GM08714 (cell line): ENCODE data around the gene STAG1.
"Not testable (repeated sequence)": the region's sequence is repeated elsewhere in the genome, so short reads cannot be mapped to it uniquely, and the experiment has no call there.

Experiments used
- H3K4me3 ChIP-seq: fragments of 200-500 bp; sonication (Bioruptor generic); 2 replicates; pipeline ENCODE4 v1.5.1; 2014; ENCODE audit warnings: mild to moderate bottlenecking, low read length, inconsistent platforms
- ZNF274 ChIP-seq: IDR thresholded peaks from 2 replicates; pipeline ENCODE4 v1.6.1; 2012; ENCODE audit warnings: mild to moderate bottlenecking, low read depth, low read length

The STAG1 gene

GRCh38 chr3:136516656-136517055 lies 235.5 kb downstream of the STAG1 start:
- no peak for TF ChIP-seq ZNF274
- H3K4me3 ChIP-seq: no peak overlapping the region

- no peak for TF ChIP-seq ZNF274
- no peak overlapping the region for H3K4me3 ChIP-seq
Observed at GRCh38 chr3:136516095-136516494, 236.1 kb downstream of the STAG1 start.

DNA sequence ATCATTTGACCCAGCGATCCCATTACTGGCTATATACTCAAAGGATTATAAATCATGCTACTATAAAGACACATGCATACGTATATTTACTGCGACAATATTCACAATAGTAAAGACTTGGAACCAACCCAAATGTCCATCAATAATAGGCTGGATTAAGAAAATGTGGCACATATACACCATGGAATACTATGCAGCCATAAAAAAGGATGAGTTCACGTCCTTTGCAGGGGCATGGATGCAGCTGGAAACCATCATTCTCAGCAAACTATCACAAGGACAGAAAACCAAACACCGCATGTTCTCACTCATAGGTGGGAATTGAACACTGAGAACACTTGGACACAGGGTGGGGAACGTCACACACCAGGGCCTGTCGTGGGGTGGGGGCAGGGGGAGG lies 237.6 kb downstream of the STAG1 start:
- not testable (repeated sequence) for H3K4me3 ChIP-seq

GRCh38 chr3:136513367-136513766 lies 238.8 kb downstream of the STAG1 start:
- H3K4me3 ChIP-seq: no peak overlapping the region
- no peak for TF ChIP-seq ZNF274

DNA sequence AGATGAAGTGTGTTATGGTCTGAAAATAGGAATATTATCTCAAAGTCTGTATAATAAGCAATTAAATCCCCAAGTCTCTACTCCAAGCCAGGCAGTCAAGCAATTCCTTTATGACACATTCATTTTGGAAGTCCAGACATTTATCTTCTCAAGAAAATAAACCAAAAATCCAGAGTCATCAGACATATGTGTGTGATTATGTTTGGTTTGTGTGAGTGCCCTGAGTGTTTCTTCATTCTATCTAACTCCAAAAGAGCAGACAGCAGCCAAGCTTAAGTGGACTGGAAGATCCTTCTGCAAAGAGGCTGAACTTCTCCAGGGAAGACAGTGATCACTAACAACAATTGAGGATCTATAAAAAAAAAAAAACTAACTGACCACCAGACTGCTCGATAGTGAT lies 239.8 kb downstream of the STAG1 start:
- no peak for TF ChIP-seq ZNF274
- H3K4me3 ChIP-seq: no peak overlapping the region

DNA sequence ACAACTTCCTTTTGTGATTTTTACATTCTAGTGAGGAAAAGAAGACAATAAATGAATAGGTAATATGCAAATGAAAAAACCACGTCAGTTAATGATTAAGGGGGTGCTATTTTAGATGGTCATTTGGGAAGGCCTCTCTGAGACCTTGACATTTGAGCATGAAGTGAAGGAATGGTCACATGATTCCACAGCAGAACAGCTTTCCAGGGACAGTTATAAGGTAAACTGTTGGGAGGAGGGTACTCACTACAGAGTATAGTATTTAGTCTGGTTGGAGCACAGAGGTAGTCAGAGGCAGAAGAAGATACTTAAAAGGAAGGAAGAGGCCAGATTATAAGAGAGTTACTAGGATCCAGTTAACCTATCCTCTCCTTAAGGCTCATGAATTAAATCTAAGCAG lies 246.5 kb downstream of the STAG1 start:
- H3K4me3 ChIP-seq: no peak overlapping the region

GRCh38 chr3:136503056-136503455 lies 249.1 kb downstream of the STAG1 start:
- no peak overlapping the region for H3K4me3 ChIP-seq
- TF ChIP-seq ZNF274: no peak

More for the DNA sequence above, 246.5 kb downstream of the STAG1 start:
- TF ChIP-seq ZNF274: no peak

DNA sequence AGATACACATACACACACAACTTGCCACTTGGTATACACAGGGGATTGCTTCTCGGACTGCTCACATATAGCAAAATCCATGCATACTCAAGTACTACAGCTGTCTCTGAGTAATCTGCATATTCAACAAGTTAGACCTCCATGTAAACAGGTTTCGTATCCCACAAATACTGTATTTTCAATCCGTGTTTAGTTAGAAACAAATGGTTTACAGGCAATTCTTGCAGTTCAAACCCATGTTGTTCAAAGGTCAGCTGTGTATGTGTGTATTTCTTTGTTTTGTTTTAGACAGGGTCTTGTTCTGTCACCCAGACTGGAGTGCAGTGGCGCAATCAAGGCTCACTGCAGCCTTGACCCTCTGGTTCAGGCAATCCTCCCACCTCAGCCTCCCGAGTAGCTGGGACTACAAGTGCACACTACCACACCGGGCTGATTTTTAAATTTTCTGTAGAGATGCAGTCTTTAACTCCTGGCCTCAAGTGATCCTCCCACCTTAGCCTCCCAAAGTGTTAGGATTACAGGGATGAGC lies 253.2 kb downstream of the STAG1 start:
- TF ChIP-seq ZNF274: no peak

DNA sequence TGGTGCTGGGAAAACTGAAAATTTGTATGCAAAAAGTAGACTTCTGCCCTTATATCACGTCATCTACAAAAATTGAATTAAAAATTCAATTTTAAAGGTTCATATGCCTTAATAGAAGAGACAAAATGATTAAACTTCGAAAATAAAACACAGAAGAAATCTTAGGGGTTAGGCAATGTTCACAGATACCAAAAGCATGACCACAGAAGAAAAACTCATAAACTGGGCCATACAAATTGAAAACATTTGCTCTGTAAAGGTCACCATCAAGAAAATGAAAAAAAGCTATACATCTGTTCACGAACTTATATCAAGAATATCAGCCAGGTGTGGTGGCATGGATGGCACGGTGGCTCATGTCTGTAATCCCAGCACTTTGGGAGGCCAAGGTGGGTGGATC lies 257.0 kb downstream of the STAG1 start:
- no peak overlapping the region for H3K4me3 ChIP-seq
- TF ChIP-seq ZNF274: no peak

More for the DNA sequence above, 253.2 kb downstream of the STAG1 start:
- H3K4me3 ChIP-seq: no peak overlapping the region

DNA sequence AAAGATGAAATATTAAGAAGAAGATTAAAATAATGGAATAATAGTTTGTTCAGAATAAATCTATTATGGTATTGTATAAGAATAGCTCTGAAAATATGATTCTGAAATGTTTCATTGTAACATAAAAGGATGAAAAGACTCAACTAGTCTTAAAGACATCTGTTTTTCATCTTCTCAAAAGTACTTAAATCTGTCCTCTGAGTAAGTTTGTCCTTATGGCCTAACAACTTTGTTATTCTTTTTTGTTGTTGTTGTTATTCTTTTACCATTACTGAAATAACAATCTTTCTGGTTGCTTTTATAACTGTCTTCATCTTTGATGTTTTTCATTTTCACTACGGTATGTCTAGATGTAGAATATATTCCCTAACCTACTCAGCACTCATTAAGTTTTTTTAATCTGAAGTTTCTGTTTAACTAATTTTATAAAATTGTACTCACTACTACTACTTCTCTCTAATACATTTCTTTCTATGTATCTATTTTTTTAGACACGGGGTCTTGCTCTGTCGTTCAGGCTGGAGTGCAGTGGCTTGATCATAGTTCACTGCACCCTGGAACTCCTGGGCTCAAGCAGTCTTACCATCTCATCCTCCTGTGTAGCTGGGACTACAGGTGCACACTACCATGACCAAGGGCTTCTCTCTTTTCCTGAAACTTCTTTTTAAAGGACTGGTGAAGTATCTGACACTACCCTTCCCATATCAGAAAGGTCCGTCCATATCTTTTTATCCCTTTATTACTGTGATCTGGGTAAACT lies 261.4 kb downstream of the STAG1 start:
- TF ChIP-seq ZNF274: no peak
- no peak overlapping the region for H3K4me3 ChIP-seq

GRCh38 chr3:136485777-136486176 lies 266.4 kb downstream of the STAG1 start:
- TF ChIP-seq ZNF274: no peak
- H3K4me3 ChIP-seq: no peak overlapping the region

DNA sequence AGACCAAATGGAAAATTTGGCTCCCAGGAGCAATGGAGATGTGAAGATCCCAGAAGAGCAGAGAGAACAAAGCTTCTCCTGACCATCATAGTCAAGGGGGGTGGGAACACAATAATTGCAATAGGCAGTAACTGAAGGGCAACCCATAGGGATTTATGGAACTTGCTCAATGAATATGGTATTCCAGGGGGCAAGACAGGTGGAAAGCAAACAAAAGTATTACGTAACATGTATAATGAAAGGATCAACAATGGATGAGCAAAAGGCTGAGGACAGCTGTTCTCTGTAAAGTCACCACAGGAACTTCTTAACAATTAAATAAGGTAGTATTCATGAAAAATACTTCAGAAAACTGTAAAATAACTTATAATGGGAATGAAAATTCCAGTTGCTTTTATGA lies 275.9 kb downstream of the STAG1 start:
- H3K4me3 ChIP-seq: no peak overlapping the region
- TF ChIP-seq ZNF274: no peak

DNA sequence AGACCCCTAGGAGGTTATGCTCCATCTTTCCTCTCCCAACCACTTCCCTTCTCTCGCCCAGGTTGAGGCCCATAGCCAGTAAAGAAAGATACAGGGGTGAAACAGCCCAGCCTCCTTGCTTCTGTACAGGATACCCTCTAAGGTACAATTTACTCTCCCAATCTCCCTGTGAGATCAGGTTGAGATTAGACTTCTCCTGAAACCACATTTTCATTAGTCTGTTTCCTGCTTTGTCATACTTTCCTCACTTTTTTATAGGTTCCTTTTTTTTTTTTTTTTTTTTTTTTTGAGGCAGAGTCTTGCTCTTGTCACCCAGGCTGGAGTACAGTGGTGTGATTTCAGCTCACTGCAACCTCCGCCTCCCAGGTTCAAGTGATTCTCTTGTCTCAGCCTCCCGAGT lies 277.3 kb downstream of the STAG1 start:
- H3K4me3 ChIP-seq: not testable (repeated sequence)

GRCh38 chr3:136473716-136474326 lies 278.4 kb downstream of the STAG1 start:
- TF ChIP-seq ZNF274: no peak
- H3K4me3 ChIP-seq: no peak overlapping the region

- TF ChIP-seq ZNF274: no peak
- H3K4me3 ChIP-seq: no peak overlapping the region
Observed at GRCh38 chr3:136465296-136465695, 286.9 kb downstream of the STAG1 start.
